ENCODE measurements around the gene SART1. TPM values are rescaled to one million over a fixed set of nuclear protein-coding genes. Genes with fewer than 3 reads are reported as not detected.

The SART1 gene
- total RNA-seq, 1 donor from 2014 or later, result 26.0 TPM

- no peaks in the 10 kb centered on the region for H3K36me3 ChIP-seq
- TF ChIP-seq CTCF (IDR thresholded peaks at IDR 0.05) (no peak), POLR2A (IDR thresholded peaks at IDR 0.05) (no peak), POLR2AphosphoS5 (IDR thresholded peaks at IDR 0.05; ENCODE audit: insufficient read depth in 1 of 2, low read depth in 1 of 2) (no peak)
- H3K4me1 ChIP-seq, result no peaks in the 10 kb centered on the region
- no peaks in the 10 kb centered on the region for H3K27me3 ChIP-seq
- no peak for DNase-seq (ENCODE audit: extremely low spot score in 2 of 2)
- no peaks in the 10 kb centered on the region for H3K9me3 ChIP-seq
- H3K4me3 ChIP-seq, result no peak overlapping the region
- intact Hi-C loops (cut with DNase I), result no loop called here
- H3K27ac ChIP-seq, result no peak overlapping the region
Observed at GRCh38 chr11:65953471-65953870, 8.1 kb upstream of the SART1 start.

GRCh38 chr11:65954771-65955170, 6.8 kb upstream of the SART1 start:
- intact Hi-C loops (cut with DNase I), result no loop called here
- Histone ChIP-seq H3K36me3 (no peaks in the 10 kb centered on the region), H3K9me3 (no peaks in the 10 kb centered on the region), H3K27ac (no peak overlapping the region), H3K4me3 (no peak overlapping the region), H3K4me1 (no peaks in the 10 kb centered on the region), H3K27me3 (no peaks in the 10 kb centered on the region)
- no peak for TF ChIP-seq CTCF (IDR thresholded peaks at IDR 0.05)
- no peak for TF ChIP-seq POLR2AphosphoS5 (IDR thresholded peaks at IDR 0.05; ENCODE audit: insufficient read depth in 1 of 2, low read depth in 1 of 2)
- TF ChIP-seq POLR2A (IDR thresholded peaks at IDR 0.05), result no peak
- DNase-seq (ENCODE audit: extremely low spot score in 2 of 2), result no peak

GRCh38 chr11:65958291-65958690, 3.2 kb upstream of the SART1 start:
- TF ChIP-seq POLR2A (IDR thresholded peaks at IDR 0.05) (no peak), CTCF (IDR thresholded peaks at IDR 0.05) (no peak), POLR2AphosphoS5 (IDR thresholded peaks at IDR 0.05; ENCODE audit: insufficient read depth in 1 of 2, low read depth in 1 of 2) (no peak)
- intact Hi-C loops (cut with DNase I), result no loop called here
- Histone ChIP-seq H3K36me3 (no peaks in the 10 kb centered on the region), H3K27me3 (no peaks in the 10 kb centered on the region), H3K9me3 (no peaks in the 10 kb centered on the region), H3K4me3 (no peak overlapping the region), H3K4me1 (peaks cover 20% of the 10 kb centered on the region), H3K27ac (no peak overlapping the region)
- no peak for DNase-seq (ENCODE audit: extremely low spot score in 2 of 2)

- DNase-seq (ENCODE audit: extremely low spot score in 2 of 2), result no peak
- peaks cover 26% of the 10 kb centered on the region for H3K4me1 ChIP-seq
- H3K27ac ChIP-seq, result no peak overlapping the region
- intact Hi-C loops (cut with DNase I), result no loop called here
- no peak overlapping the region for H3K4me3 ChIP-seq
- H3K9me3 ChIP-seq, result no peaks in the 10 kb centered on the region
- H3K27me3 ChIP-seq, result no peaks in the 10 kb centered on the region
- TF ChIP-seq CTCF (IDR thresholded peaks at IDR 0.05), result no peak
- no peak for TF ChIP-seq POLR2A (IDR thresholded peaks at IDR 0.05)
- no peak for TF ChIP-seq POLR2AphosphoS5 (IDR thresholded peaks at IDR 0.05; ENCODE audit: insufficient read depth in 1 of 2, low read depth in 1 of 2)
- no peaks in the 10 kb centered on the region for H3K36me3 ChIP-seq
Observed at GRCh38 chr11:65958774-65959420, 2.6 kb upstream of the SART1 start.

- H3K4me1 ChIP-seq, result peaks cover 33% of the 10 kb centered on the region
- no peaks in the 10 kb centered on the region for H3K9me3 ChIP-seq
- TF ChIP-seq POLR2AphosphoS5 (IDR thresholded peaks at IDR 0.05; ENCODE audit: insufficient read depth in 1 of 2, low read depth in 1 of 2) (no peak), POLR2A (IDR thresholded peaks at IDR 0.05) (no peak)
- no peaks in the 10 kb centered on the region for H3K27me3 ChIP-seq
- intact Hi-C loops (cut with DNase I), result loop anchor here (5.0 kb wide), 1 partner anchor 39 kb away; no protein-coding TSS in a partner anchor
- peak overlapping the region; percentile 78 for H3K27ac ChIP-seq
- no peak for DNase-seq (ENCODE audit: extremely low spot score in 2 of 2)
- peak overlapping the region; percentile 89 to 95 for H3K4me3 ChIP-seq
- peaks cover 0 to 19% of the 10 kb centered on the region in 2 donors for H3K36me3 ChIP-seq
Observed at GRCh38 chr11:65960824-65961266, 689 bp upstream of the SART1 start.
